GM10248 (cell line): ENCODE results near the gene MRPS5.

Experiments used
- CTCF ChIA-PET: fragments of 300-600 bp; sonication (Branson Sonifier 250); formaldehyde crosslinking; extraction: SDS; loops from one replicate; lab custom pipeline; 2021; ENCODE audit warnings: antibody characterized with exemption; lab: Yijun Ruan, JAX
- POLR2A ChIA-PET: fragments of 350-650 bp; sonication (Branson Sonifier 250); formaldehyde crosslinking; extraction: SDS; loops from one replicate; lab custom pipeline; 2020; ENCODE audit warnings: antibody characterized with exemption; lab: Yijun Ruan, JAX
- DNase-seq: peaks from one replicate; pipeline ENCODE4 v3.0.0; 2012; ENCODE audit errors: extremely low spot score
- CTCF ChIP-seq: IDR thresholded peaks from 2 replicates; pipeline ENCODE4 v1.5.1; 2012; ENCODE audit warnings: mild to moderate bottlenecking, low read depth; ENCODE audit errors: extremely low read depth, missing control alignments, control extremely low read depth

Gene MRPS5

GRCh38 chr2:95121407-95122196, at the start of gene MRPS5:
TSS of gene MRPS5 (minus strand) at chr2:95121808. CDS start at chr2:95121791, 17 bp downstream.
- CTCF ChIA-PET: interaction anchor here (1.2 to 4.0 kb wide), 12 partner anchors 13 to 246 kb away, joined by 3 to 23 read pairs (median 4); partner anchors contain the start of genes ZNF2 and ZNF514
- peak; percentile 95 for DNase-seq
- TF ChIP-seq CTCF: no peak
- POLR2A ChIA-PET: interaction anchor here (0.6 kb wide), 2 partner anchors 38 to 43 kb away, joined by 3 read pairs; no protein-coding TSS in a partner anchor

GRCh38 chr2:95166065-95166763, 44.6 kb upstream of the MRPS5 start:
- POLR2A ChIA-PET: interaction anchor here (0.5 to 1.0 kb wide), 2 partner anchors 19 to 21 kb away, joined by 3 to 5 read pairs; no protein-coding TSS in a partner anchor
- TF ChIP-seq CTCF: no peak
- CTCF ChIA-PET: interaction anchor here (0.7 to 1.2 kb wide), 3 partner anchors 12 to 144 kb away, joined by 3 read pairs; no protein-coding TSS in a partner anchor
- no peak for DNase-seq

- TF ChIP-seq CTCF: no peak
- ChIA-PET POLR2A (interaction anchor here (0.6 kb wide), 1 partner anchor 43 kb away, joined by 3 read pairs; no protein-coding TSS in a partner anchor), CTCF (interaction anchor here (0.7 to 2.0 kb wide), 6 partner anchors 12 to 143 kb away, joined by 3 to 10 read pairs (median 4); partner anchors contain the start of gene MRPS5)
- DNase-seq: peak; percentile 98
Measured at GRCh38 chr2:95165371-95166064, 43.9 kb upstream of the MRPS5 start, which contains the start of gene ZNF2. TSS of gene ZNF2 (plus strand) at chr2:95165809. CDS start at chr2:95176227, 10,418 bp downstream.

GRCh38 chr2:95165030-95165370, 43.4 kb upstream of the MRPS5 start:
- TF ChIP-seq CTCF: no peak
- no peak for DNase-seq
- ChIA-PET POLR2A (interaction anchor here (0.6 kb wide), 1 partner anchor 43 kb away, joined by 3 read pairs; no protein-coding TSS in a partner anchor), CTCF (interaction anchor here (1.2 to 2.0 kb wide), 5 partner anchors 11 to 143 kb away, joined by 3 to 10 read pairs (median 4); partner anchors contain the start of gene MRPS5)

- ChIA-PET CTCF (interaction anchor here (0.9 to 2.7 kb wide), 5 partner anchors 20 to 72 kb away, joined by 3 to 11 read pairs (median 4); partner anchors contain the start of gene MRPS5), POLR2A (interaction anchor here (0.9 kb wide), 1 partner anchor 38 kb away, joined by 3 read pairs; no protein-coding TSS in a partner anchor)
- DNase-seq: peak; percentile 87
- TF ChIP-seq CTCF: no peak
Measured at GRCh38 chr2:95159690-95160449, 38.3 kb upstream of the MRPS5 start, which contains the start of gene ZNF514. TSS of gene ZNF514 (minus strand) at chr2:95159848. CDS start at chr2:95153253, 6,595 bp downstream.
